ENCODE measurements around the gene TAAR1. TPM values are rescaled to one million over a fixed set of nuclear protein-coding genes. Genes with fewer than 3 reads are reported as not detected.

Gene TAAR1
- polyA plus RNA-seq, 2 of the 4 experiments (the other 2 are of a cell fraction): not detected

- TF ChIP-seq USF2 (IDR thresholded peaks at IDR 0.05) (no peak), ESRRA (IDR thresholded peaks at IDR 0.05; ENCODE audit: borderline replicate concordance, low read length) (no peak)
These were observed 2.9 kb upstream of the TAAR1 start (continued) for GRCh38 chr6:132661906-132662305.

- TF ChIP-seq ZSCAN20 (CRISPR knock-in tag; IDR thresholded peaks at IDR 0.05): no peak
- TF ChIP-seq KDM5A (IDR thresholded peaks at IDR 0.05): no peak
- no peak for DNase-seq (ENCODE audit: low read depth in 1 of 2, low spot score in 1 of 2)
- ChIA-PET CTCF (no interaction called here), POLR2A (no interaction called here)
- H3K27ac ChIP-seq: no peak overlapping the region
- no peaks in the 10 kb centered on the region for H3K9me3 ChIP-seq
- no peak for ATAC-seq
- WGBS (ENCODE audit: missing lambda C conversion rate): 66% methylated on average over 3 of the region's 3 CpGs
- H3K4me3 ChIP-seq: no peak overlapping the region
- FAIRE-seq: no peak
- no peak overlapping the region for H3K4me2 ChIP-seq
- H3K4me1 ChIP-seq: no peaks in the 10 kb centered on the region
These were observed 7.9 kb downstream of the TAAR1 start for GRCh38 chr6:132651062-132651461.

- FAIRE-seq: no peak
- WGBS (ENCODE audit: missing lambda C conversion rate): 72% methylated on average over 1 of the region's 1 CpG
- no peak overlapping the region for H3K4me3 ChIP-seq
- CTCF ChIA-PET: no interaction called here
- TF ChIP-seq MYC (IDR thresholded peaks at IDR 0.05; ENCODE audit: borderline replicate concordance, low read length) (no peak), HOXA7 (CRISPR knock-in tag; IDR thresholded peaks at IDR 0.05) (no peak), RARB (CRISPR knock-in tag; IDR thresholded peaks at IDR 0.05) (no peak), NPAS2 (CRISPR knock-in tag; IDR thresholded peaks at IDR 0.05; ENCODE audit: borderline replicate concordance) (no peak), SREBF2 (IDR thresholded peaks at IDR 0.05) (no peak), POLR2AphosphoS2 (conservative IDR thresholded peaks at IDR 0.05; ENCODE audit: low read length) (no peak), ZNF302 (CRISPR knock-in tag; IDR thresholded peaks at IDR 0.05) (no peak), EP300 (IDR thresholded peaks at IDR 0.05) (no peak), PBX3 (IDR thresholded peaks at IDR 0.05) (no peak), EHF (CRISPR knock-in tag; IDR thresholded peaks at IDR 0.05) (no peak), FOXS1 (CRISPR knock-in tag; IDR thresholded peaks at IDR 0.05) (no peak), NR3C1 (IDR thresholded peaks at IDR 0.05) (no peak), MAFK (IDR thresholded peaks at IDR 0.05; ENCODE audit: partially characterized antibody) (no peak), CBX2 (IDR thresholded peaks at IDR 0.05; ENCODE audit: borderline replicate concordance, low read depth) (no peak), HEYL (CRISPR knock-in tag; IDR thresholded peaks at IDR 0.05) (no peak), RCOR1 (IDR thresholded peaks at IDR 0.05; ENCODE audit: low read depth, low read length) (no peak), ELK1 (IDR thresholded peaks at IDR 0.05; ENCODE audit: low read depth, low read length) (no peak), CEBPB (IDR thresholded peaks at IDR 0.05) (no peak)
- no peak overlapping the region for H3K4me2 ChIP-seq
- no peaks in the 10 kb centered on the region for H3K9me3 ChIP-seq
- POLR2A ChIA-PET: no interaction called here
- no peak for DNase-seq (ENCODE audit: low read depth in 1 of 2, low spot score in 1 of 2)
- no peaks in the 10 kb centered on the region for H3K4me1 ChIP-seq
- ATAC-seq: no peak
- no peak overlapping the region for H3K27ac ChIP-seq
These were observed 8.6 kb downstream of the TAAR1 start for GRCh38 chr6:132650429-132650828.

GRCh38 chr6:132648828-132649227 lies 10.2 kb downstream of the TAAR1 start:
- no peak for FAIRE-seq
- POLR2A ChIA-PET: no interaction called here
- no peaks in the 10 kb centered on the region for H3K9me3 ChIP-seq
- no peaks in the 10 kb centered on the region for H3K4me1 ChIP-seq
- ATAC-seq: no peak
- CTCF ChIA-PET: no interaction called here
- 50% methylated on average over 2 of the region's 2 CpGs for WGBS (ENCODE audit: missing lambda C conversion rate)
- no peak overlapping the region for H3K4me2 ChIP-seq
- DNase-seq (ENCODE audit: low read depth in 1 of 2, low spot score in 1 of 2): no peak
- H3K27ac ChIP-seq: no peak overlapping the region
- H3K4me3 ChIP-seq: no peak overlapping the region
- no peak for TF ChIP-seq HOXB13 (CRISPR knock-in tag; IDR thresholded peaks at IDR 0.05; ENCODE audit: low read depth)
- no peak for TF ChIP-seq USF2 (IDR thresholded peaks at IDR 0.05)
- TF ChIP-seq CEBPB (IDR thresholded peaks at IDR 0.05): no peak
- no peak for TF ChIP-seq HOXB5 (CRISPR knock-in tag; IDR thresholded peaks at IDR 0.05)
- no peak for TF ChIP-seq TP53 (CRISPR knock-in tag; IDR thresholded peaks at IDR 0.05)
- no peak for TF ChIP-seq RARB (CRISPR knock-in tag; IDR thresholded peaks at IDR 0.05)
- TF ChIP-seq ZFP36 (IDR thresholded peaks at IDR 0.05; ENCODE audit: borderline replicate concordance, partially characterized antibody): no peak
- TF ChIP-seq CTCF (IDR thresholded peaks at IDR 0.05): no peak
- TF ChIP-seq BHLHE40 (IDR thresholded peaks at IDR 0.05; ENCODE audit: low read depth, low read length): no peak
